SK-MEL-5 (cell line): Measurements from ENCODE around the gene AP1S2. TPM values are rescaled to one million over a fixed set of nuclear protein-coding genes. Genes with fewer than 3 reads are reported as not detected.

Experiments used
- DNase-seq: peaks from one replicate; pipeline ENCODE4 v3.0.0-alpha.2; 2016; ENCODE audit warnings: low read depth, low spot score
- in situ Hi-C: cut with HindIII; loops from 2 replicates; pipeline ENCODE4 v1.10.0; 2016; ENCODE audit warnings: low sequenced_read_pairs, high pct_unique_total_duplicates, low pct_unique_long_range_greater_than_20kb
- total RNA-seq: library from RNA; depleted of rRNA; stranded (reverse); fragments of >200 nt; shearing (Covaris generic); gene quantifications from 2 replicates; pipeline ENCODE4 v1.2.3, GENCODE V29; 2014

Gene AP1S2
- total RNA-seq, 1 experiment from 2014 or later = 802 TPM

GRCh38 chrX:15820106-15821073 lies 34.2 kb downstream of the AP1S2 start:
- DNase-seq = peak; percentile 71
- in situ Hi-C loops = no loop called here

GRCh38 chrX:15816886-15817285 lies 37.7 kb downstream of the AP1S2 start:
- in situ Hi-C loops = no loop called here
- DNase-seq = no peak

- in situ Hi-C loops = no loop called here
- no peak for DNase-seq
Measured at GRCh38 chrX:15816438-15816809, 38.2 kb downstream of the AP1S2 start.

GRCh38 chrX:15815779-15816437 lies 38.7 kb downstream of the AP1S2 start:
- DNase-seq = peak; percentile 63
- in situ Hi-C loops = no loop called here

GRCh38 chrX:15814771-15815365 lies 39.7 kb downstream of the AP1S2 start:
- in situ Hi-C loops = no loop called here
- DNase-seq = peak; percentile 51

GRCh38 chrX:15813416-15813815 lies 41.2 kb downstream of the AP1S2 start:
- in situ Hi-C loops = no loop called here
- DNase-seq = no peak

GRCh38 chrX:15812192-15812938 lies 42.2 kb downstream of the AP1S2 start:
- in situ Hi-C loops = no loop called here
- no peak for DNase-seq

- DNase-seq = no peak
- in situ Hi-C loops = no loop called here
Measured at GRCh38 chrX:15808254-15808653, 46.4 kb downstream of the AP1S2 start.

- in situ Hi-C loops = no loop called here
- no peak for DNase-seq
Measured at GRCh38 chrX:15804563-15804962, 50.0 kb downstream of the AP1S2 start.

- DNase-seq = no peak
- in situ Hi-C loops = no loop called here
Measured at GRCh38 chrX:15797707-15798106, 56.9 kb downstream of the AP1S2 start.

GRCh38 chrX:15790769-15791290 lies 63.8 kb downstream of the AP1S2 start:
- DNase-seq = no peak
- in situ Hi-C loops = no loop called here

GRCh38 chrX:15789979-15790768 lies 64.4 kb downstream of the AP1S2 start, which contains the start of gene ZRSR2:
TSS of gene ZRSR2 (plus strand) at chrX:15790484. CDS start at chrX:15790496, 12 bp downstream.
- in situ Hi-C loops = no loop called here

GRCh38 chrX:15786915-15787314 lies 67.7 kb downstream of the AP1S2 start:
- in situ Hi-C loops = no loop called here

More at GRCh38 chrX:15789979-15790768, 64.4 kb downstream of the AP1S2 start, which contains the start of gene ZRSR2:
- DNase-seq = peak; percentile 73

GRCh38 chrX:15785176-15785750 lies 69.3 kb downstream of the AP1S2 start:
- in situ Hi-C loops = no loop called here
- DNase-seq = no peak

More at GRCh38 chrX:15786915-15787314, 67.7 kb downstream of the AP1S2 start:
- DNase-seq = no peak

GRCh38 chrX:15781961-15782699 lies 72.5 kb downstream of the AP1S2 start:
- DNase-seq = peak; percentile 28
- in situ Hi-C loops = no loop called here
